Left renal cortex interstitium (tissue), 4 donors: ENCODE measurements around the gene ENPP1. TPM values are rescaled to one million over a fixed set of nuclear protein-coding genes. Genes with fewer than 3 reads are reported as not detected.

Source experiments
- DNase-seq, 4 donors: peaks; one replicate each; pipeline ENCODE4 v3.0.0-alpha.2; 2013; ENCODE audit warnings: low read depth in 4 of 4, low spot score in 2 of 4, missing footprints in 1 of 4
- polyA plus RNA-seq, 4 donors: library from polyadenylated mRNA; unstranded; fragments of 120-200 nt; gene quantifications; one replicate each; pipeline ENCODE4 v1.2.1, GENCODE V29; 2013; ENCODE audit not compliant: insufficient read length in 4 of 4

ENPP1 gene
- 10 to 100 TPM; 18.3 to 27.7 (median 20.3) TPM for polyA plus RNA-seq

DNA sequence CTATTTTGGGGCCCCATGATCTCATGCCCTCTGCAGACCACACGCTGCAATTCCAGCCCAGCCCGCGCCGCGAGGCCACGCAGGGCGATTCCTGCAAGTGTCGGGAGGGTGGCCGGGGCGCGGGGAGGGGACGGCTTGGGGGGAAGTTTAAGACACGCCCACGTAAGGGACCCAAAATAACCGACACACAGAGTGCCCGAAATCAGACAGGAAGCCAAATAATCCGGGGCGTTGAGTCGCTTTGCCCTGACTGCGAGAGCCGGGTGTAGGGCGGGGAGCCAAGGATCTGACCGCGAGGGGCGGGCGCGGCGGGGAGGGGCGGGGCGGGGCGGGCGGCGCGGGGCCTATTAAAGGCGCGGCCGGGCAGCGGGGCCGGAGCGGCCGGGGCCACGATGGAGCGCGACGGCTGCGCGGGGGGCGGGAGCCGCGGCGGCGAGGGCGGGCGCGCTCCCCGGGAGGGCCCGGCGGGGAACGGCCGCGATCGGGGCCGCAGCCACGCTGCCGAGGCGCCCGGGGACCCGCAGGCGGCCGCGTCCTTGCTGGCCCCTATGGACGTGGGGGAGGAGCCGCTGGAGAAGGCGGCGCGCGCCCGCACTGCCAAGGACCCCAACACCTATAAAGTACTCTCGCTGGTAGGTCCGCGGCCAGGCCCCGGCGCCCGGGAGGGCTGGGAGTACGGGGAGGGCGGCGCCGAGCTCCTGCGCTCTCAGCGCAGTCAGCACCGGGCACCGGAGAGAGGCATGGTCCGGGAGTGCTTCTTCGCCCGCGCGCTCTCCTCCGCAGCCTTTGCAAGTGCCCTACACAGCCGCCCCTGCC, at the start of gene ENPP1:
ENPP1 (plus strand) TSS at position 377 of the 816 bp plus-strand sequence; CDS start at position 393, 16 bp downstream.
- DNase-seq, result peak in 1 of 4 donors; percentile 53

DNA sequence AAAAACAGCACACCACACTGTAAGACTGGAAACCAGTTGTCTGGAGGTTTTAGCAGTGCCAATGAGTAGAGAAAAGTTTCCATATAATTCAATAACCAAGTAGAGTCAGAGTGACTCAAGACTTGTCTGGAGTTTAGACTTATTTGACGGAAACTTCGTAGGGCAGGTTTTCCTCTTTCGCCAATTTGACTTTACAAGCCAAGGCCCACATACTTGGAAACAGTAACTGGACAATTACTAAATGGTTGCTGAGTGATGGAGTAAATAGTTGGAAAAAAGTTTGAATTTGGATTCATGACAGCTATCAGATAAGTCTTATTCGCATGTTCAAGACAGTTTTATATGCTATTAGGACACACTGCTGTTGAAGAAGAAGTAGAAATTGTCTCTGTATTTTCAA, 48.9 kb upstream of the ENPP1 start:
- no peak for DNase-seq

DNA sequence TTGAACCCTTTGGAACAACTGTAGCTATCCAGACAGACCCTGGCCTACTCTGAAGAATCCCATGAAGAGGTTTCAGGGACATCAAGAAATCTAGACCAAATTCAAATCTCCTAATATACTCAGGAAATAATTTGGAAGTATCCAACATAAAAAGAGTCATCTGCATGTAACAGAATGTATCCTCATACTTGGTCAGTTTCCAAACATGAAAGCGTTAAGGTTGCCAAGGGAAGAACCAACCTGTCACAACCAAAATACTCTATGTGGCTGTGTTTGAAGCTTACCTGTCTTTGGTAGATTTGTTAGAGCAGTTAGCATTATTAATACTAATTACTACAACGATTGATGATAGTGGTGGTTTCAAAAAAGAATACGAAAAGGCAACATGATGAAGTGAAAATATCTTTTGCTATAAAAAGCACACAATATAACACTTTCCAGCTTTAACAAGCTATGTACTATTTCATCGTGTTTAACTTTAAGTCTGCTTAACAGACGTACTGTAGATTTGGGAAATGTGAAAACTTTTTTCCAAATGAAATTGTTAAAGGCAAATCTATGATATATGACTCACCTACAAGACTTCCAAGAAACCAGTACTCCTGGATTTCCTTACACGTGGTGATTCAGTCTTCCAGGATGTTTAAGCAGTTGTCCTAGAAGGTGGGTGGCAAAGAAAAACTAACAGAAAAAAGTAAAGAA, 46.6 kb upstream of the ENPP1 start:
- DNase-seq, result no peak

DNA sequence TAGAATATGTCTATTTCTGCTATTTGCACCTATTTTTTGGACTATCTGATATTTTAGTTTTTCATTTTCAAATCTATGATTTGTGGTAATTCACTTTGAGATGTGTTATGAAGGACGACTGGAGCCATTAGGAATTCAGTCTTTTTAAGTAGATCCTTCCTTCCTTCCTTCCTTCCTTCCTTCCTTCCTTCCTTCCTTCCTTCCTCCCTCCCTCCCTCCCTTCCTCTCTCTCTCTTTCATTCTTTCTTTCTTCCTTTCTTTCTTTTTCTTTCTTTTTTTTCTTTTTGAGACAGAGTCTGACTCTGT, 46.1 kb upstream of the ENPP1 start:
- no peak for DNase-seq

DNA sequence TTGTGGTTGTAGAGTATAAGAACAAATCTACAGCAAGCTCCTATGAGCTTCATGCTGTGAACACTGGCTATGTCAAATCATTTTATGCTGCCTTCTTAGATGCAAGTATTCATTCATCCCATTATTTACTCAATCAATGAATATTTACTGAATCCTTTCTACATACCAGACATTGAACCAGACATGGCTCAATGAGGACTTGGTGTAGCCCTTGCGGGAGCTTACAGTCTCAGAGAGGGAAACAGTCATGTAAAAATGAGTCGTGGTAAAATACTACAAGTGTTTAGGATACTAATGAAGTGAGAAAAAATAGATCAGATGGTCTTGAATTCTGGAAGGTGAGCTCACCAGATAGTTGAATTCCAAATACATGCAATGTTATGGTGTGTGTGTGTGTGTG, 44.8 kb upstream of the ENPP1 start:
- DNase-seq, result no peak

- no peak for DNase-seq
These were observed 44.1 kb upstream of the ENPP1 start for GRCh38 chr6:131763749-131764148.

DNA sequence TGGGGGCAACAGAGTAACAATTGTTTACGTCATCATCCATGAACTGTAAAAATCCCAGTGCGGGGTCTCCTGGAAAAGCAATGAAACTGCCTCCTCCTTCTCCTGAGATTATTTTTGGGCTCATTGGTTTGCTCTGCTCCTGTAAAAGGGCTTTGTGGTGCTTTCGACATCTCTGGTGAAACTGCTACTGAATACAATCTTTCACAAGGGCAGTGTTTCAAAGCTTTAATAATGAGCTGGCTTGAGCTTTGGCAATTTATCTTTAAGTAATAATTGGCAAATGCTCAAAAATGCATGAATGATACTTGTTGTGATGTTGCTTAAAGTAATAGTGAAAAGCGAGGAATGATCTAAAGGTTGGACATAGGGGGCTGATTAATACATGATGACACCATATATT, 43.5 kb upstream of the ENPP1 start:
- no peak for DNase-seq

GRCh38 chr6:131765081-131765803, 42.6 kb upstream of the ENPP1 start:
- DNase-seq, result no peak

- no peak for DNase-seq
These were observed 42.0 kb upstream of the ENPP1 start for GRCh38 chr6:131765804-131766135.

- no peak for DNase-seq
These were observed 41.2 kb upstream of the ENPP1 start for GRCh38 chr6:131766631-131767030.

DNA sequence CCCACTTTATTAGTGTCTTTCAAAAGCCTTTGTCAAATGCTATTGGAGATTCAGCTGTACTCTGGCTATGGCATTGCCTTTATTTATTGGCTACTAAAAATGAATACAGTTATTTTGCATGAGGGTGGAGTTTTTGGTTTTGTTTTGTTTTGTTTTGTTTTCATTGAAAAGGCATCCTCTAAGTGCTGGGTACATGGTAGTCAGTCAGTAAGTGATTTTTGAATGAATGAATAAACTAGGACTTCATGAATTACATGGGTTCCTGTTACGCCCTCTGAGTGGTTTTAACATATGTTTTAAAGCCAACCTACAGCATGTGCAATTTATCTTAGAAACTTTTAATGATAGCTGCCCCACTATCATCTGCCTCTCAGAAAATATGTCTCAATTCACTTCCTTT, 38.9 kb upstream of the ENPP1 start:
- DNase-seq, result no peak

DNA sequence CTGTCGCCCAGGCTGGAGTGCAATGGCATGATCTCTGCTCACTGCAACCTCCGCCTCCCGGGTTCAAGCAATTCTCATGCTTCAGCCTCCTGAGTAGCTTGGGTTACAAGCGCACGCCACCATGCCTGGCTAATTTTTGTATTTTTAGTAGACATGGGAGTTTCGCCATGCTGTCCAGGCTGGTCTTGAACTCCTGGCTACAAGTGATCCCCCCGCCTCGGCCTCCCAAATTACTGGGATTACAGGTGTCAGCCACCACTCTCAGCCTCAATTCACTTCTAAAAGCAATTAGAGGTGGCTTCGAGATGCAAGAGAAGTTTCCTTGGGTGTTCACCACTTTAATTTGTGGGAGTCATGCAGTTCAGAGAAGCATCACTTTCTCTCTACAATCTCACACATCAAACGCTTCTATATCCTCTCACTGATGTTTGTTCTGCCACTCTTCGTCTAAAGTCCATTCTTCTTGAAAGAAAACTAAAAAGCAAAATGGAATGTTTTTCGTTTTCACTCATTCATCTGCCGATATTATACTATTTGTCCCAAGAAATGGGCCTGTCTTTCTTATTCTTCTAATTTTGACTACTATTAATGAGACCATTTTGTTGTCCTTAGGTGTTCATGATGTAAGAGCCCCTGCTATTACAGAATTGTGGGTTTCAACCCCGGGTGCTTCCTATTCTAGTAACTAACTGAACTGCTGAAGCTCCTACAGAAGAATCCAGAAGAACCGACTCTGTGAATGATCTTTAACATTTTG, 38.3 kb upstream of the ENPP1 start:
- DNase-seq, result no peak

GRCh38 chr6:131770776-131771175, 37.0 kb upstream of the ENPP1 start:
- DNase-seq, result no peak

- no peak for DNase-seq
These were observed 34.4 kb upstream of the ENPP1 start for GRCh38 chr6:131773284-131773950.

DNA sequence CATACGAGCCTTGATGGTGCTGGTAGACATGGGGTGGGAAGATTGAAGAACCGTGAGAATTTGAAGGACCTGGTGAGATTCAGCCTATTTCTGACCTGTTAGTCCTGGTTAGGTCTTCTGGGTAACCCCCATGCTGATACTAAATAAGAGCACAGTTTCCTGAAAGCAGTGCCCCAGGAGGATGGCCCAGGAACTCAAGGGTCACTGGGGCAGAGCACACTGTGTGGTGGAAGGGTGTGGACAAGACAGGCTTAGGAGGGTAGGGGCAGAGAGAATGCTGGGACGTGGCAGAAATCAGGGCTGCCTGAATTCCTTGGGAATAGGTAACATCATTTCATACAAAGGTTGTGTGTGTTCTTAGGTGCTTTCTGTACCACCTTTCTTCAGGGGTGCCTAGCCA, 31.9 kb upstream of the ENPP1 start:
- no peak for DNase-seq

DNA sequence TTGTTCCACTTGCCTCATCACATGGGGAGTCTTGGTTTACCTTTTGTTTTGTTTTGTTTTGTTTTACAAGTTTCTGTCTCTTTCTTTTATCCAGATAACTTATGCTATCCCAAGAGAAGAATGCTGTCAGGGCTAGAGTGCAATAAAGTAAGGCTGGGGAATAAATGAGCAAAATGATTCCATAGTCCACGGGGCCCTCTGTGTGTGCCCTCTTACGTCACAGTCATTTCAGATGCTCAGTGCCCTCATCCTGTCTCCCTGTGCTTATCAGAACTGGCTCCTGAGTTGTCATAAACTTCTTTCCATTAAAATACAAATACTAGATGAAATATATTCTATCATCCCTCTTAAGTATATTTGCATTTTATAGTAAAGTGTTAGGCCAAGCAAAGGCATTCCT, 30.8 kb upstream of the ENPP1 start:
- no peak for DNase-seq

DNA sequence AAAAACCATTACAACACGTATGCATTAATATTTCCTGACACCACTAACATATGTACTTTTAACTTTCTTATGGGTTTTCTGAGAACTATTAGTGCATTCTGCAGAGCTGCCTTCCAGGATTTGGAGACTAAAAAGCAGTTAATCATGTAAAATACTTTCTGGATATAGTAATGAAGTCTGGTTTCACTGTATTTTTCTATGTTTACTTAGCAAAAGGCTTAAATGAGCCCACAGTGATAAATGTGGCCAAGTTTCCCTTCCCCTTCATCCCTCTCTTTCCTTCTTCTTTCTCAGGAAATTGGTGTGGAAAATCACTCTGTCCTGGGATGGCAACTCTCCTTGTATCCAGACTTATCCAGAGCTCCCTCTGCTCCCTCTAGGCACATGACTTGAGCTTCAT, 29.7 kb upstream of the ENPP1 start:
- no peak for DNase-seq

- DNase-seq, result no peak
These were observed 28.5 kb upstream of the ENPP1 start for GRCh38 chr6:131779304-131779703.

DNA sequence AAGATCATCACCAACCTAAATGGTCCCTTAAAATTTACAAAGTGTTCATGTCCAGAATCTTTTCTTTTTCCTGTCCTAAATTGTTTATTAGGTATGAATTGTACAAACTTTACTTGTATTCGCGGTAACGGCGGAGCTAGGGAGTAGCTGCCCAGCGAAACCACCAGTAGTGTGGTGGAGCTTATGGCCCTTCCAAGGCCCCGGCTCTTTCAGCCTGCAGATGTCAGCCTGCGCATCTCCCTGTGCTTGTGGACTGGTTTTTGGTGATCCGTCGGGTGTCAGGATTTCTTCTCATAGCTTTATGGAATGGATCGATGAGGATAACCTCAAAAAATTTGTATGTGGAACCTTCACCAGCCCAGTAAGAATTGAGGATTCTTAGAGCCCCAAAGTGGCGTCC, 27.2 kb upstream of the ENPP1 start:
- no peak for DNase-seq

- DNase-seq, result no peak
These were observed 26.1 kb upstream of the ENPP1 start for GRCh38 chr6:131781687-131782086.
